Measurements from ENCODE around the gene PRICKLE4.
"Not testable (repeated sequence)": the region's sequence is repeated elsewhere in the genome, so short reads cannot be mapped to it uniquely, and the experiment has no call there.

PRICKLE4 gene

GRCh38 chr6:41746107-41746506, 34.5 kb upstream of the PRICKLE4 start:
- no peak for DNase-seq

- no peak for DNase-seq
These were observed 33.1 kb upstream of the PRICKLE4 start, which contains the start of gene PGC for GRCh38 chr6:41747256-41748101. Gene PGC, minus strand, starts transcription at chr6:41747397. Its CDS starts 63 bp downstream, at chr6:41747334.

GRCh38 chr6:41748102-41748477, 32.5 kb upstream of the PRICKLE4 start:
- no peak for DNase-seq

- DNase-seq: peak in 1 of 2 experiments; percentile 19
These were observed 32.0 kb upstream of the PRICKLE4 start for GRCh38 chr6:41748542-41748941.

- no peak for DNase-seq
These were observed 30.2 kb upstream of the PRICKLE4 start for GRCh38 chr6:41750374-41750773.

- DNase-seq: no peak
These were observed 24.7 kb upstream of the PRICKLE4 start for GRCh38 chr6:41755895-41756294.

- DNase-seq: no peak
These were observed 24.2 kb upstream of the PRICKLE4 start for GRCh38 chr6:41756354-41756753.

- DNase-seq: no peak
These were observed 23.3 kb upstream of the PRICKLE4 start for GRCh38 chr6:41757271-41757670.

GRCh38 chr6:41757931-41758640, 22.5 kb upstream of the PRICKLE4 start:
- DNase-seq: no peak

- DNase-seq: no peak
These were observed 21.9 kb upstream of the PRICKLE4 start for GRCh38 chr6:41758641-41759035.

- DNase-seq: no peak
These were observed 21.3 kb upstream of the PRICKLE4 start for GRCh38 chr6:41759106-41759904.

GRCh38 chr6:41759905-41760579, 20.5 kb upstream of the PRICKLE4 start:
- DNase-seq: no peak

- DNase-seq: no peak
These were observed 17.1 kb upstream of the PRICKLE4 start for GRCh38 chr6:41763470-41763869.

- DNase-seq: not testable (repeated sequence)
These were observed 14.4 kb upstream of the PRICKLE4 start for GRCh38 chr6:41766043-41766664.

GRCh38 chr6:41767112-41767833, 13.3 kb upstream of the PRICKLE4 start:
- DNase-seq: peak in 1 of 2 experiments; percentile 8

- peak in 1 of 2 experiments; percentile 7 for DNase-seq
These were observed 11.9 kb upstream of the PRICKLE4 start for GRCh38 chr6:41768545-41769308.

- no peak for DNase-seq
These were observed 11.2 kb upstream of the PRICKLE4 start for GRCh38 chr6:41769376-41769775.

- DNase-seq: no peak
These were observed 10.1 kb upstream of the PRICKLE4 start for GRCh38 chr6:41770381-41771057.

GRCh38 chr6:41771058-41771983, 9.3 kb upstream of the PRICKLE4 start:
- DNase-seq: no peak
